Ovary (tissue), 3 donors: ENCODE measurements around the gene MIB1.

ENCODE experiments used
- CTCF ChIP-seq, 3 donors: fragments of 450-650 bp in 2 of 3; fragments of 200-600 bp in 1 of 3; IDR thresholded peaks; one replicate each; pipeline versions ENCODE4 v1.5.1 to v1.8.0; 2016 to 2022; ENCODE audit warnings: antibody characterized with exemption in 3 of 3, mild to moderate bottlenecking in 1 of 3
- EP300 ChIP-seq: sonication (generic); formaldehyde crosslinking; IDR thresholded peaks from one replicate; pipeline ENCODE4 v1.6.1; 2017; ENCODE audit warnings: antibody characterized with exemption
- POLR2A ChIP-seq: fragments of 450-650 bp; IDR thresholded peaks from one replicate; pipeline ENCODE4 v1.6.1; 2017; ENCODE audit warnings: antibody characterized with exemption, mild to moderate bottlenecking, moderate library complexity
- donor health status: DM: no; HTN: no; CAD: no.

DNA sequence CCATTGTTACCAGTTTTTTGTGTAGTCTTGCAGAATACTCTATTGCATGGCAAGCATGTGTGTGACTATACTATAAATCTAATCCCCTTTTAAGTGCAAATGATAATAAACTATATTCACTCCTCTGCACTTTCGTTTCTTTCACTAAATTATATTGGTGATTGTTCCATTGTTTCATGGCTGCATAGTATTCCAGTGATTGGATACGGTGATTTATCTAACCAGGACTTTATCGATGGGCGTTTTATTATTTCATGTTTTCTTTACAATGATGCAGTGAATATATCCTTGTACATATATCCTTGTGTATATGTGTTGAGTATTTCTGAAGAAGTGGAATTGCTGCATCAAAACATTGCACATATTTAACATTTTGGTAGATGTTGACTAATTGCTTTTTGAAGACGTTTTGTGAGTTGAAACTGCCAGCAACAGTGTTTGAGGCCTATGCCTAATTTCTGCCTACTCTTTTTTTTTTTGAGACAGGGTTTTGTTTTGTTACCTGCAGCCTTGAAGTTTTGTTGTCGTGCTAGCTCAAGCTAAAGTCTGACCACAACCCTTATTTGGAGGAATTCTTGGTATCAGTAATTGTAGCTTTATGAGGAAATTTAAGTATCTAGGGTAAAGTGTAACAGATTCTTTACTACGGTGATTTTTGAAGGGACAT, 2.7 kb downstream of the MIB1 start:
- TF ChIP-seq CTCF (IDR thresholded peaks at IDR 0.05) (no peak), EP300 (no peak), POLR2A (no peak)
